GM12878 (cell line): ENCODE measurements around the gene ZNF672. TPM values are rescaled to one million over a fixed set of nuclear protein-coding genes. Genes with fewer than 3 reads are reported as not detected.

Source experiments
- ATAC-seq: fragments of 200-7000 bp; cut with Tn5 transposase; 3 replicates; pipeline ENCODE4 v1.9.1; 2020; ENCODE audit warnings: mild to moderate bottlenecking, moderate library complexity
- BruUV-seq: library from RNA; stranded (reverse); fragments of 400-500 nt; replicated peaks from 2 replicates; lab custom pipeline; 2021; lab: Mats Ljungman, UMichigan
- CTCF ChIA-PET: fragments of 300-600 bp; sonication (Branson Sonifier 250); formaldehyde crosslinking; extraction: SDS; loops from one replicate; lab custom pipeline; 2021; ENCODE audit warnings: inconsistent platforms; lab: Yijun Ruan, JAX
- POLR2A ChIA-PET: fragments of 350-600 bp; formaldehyde crosslinking; extraction: SDS; loops from one replicate; lab custom pipeline; 2021; ENCODE audit warnings: inconsistent platforms; lab: Charles Lee
- RAD21 ChIA-PET: fragments of 300-600 bp; sonication (Branson Sonifier 250); formaldehyde crosslinking; loops from one replicate; lab custom pipeline; 2023; ENCODE audit warnings: antibody characterized with exemption; ENCODE audit not compliant: unreplicated experiment; lab: Charles Lee
- SMC1A ChIA-PET: fragments of 300-600 bp; sonication (Branson Sonifier 250); formaldehyde crosslinking; loops from one replicate; lab custom pipeline; 2023; ENCODE audit not compliant: unreplicated experiment, uncharacterized antibody; lab: Charles Lee
- DNase-seq: peaks from one replicate; pipeline ENCODE4 v3.0.0-alpha.2; 2011; ENCODE audit warnings: low read depth, low spot score
- FAIRE-seq: peaks from 3 replicates; lab custom pipeline; 2011; peaks lifted over from hg19 to GRCh38; lab: Jason Lieb, UNC
- H2AFZ ChIP-seq: 2 replicates; pipeline ENCODE4 v1.6.0; 2011; ENCODE audit warnings: low read depth, low read length, control low read depth; ENCODE audit not compliant: control insufficient read depth
- H3K27ac ChIP-seq: 2 replicates; pipeline ENCODE4 v1.5.1; 2011; ENCODE audit warnings: control low read depth; ENCODE audit not compliant: control insufficient read depth, insufficient read depth
- H3K27me3 ChIP-seq, 2 experiments: replicated peaks in 1 of 2; 2 replicates each; pipeline versions ENCODE4 v1.6.0 to v1.6.1; 2011; ENCODE audit warnings: low read length in 1 of 2; ENCODE audit not compliant: control insufficient read depth in 2 of 2, insufficient read depth in 2 of 2
- H3K36me3 ChIP-seq, 2 experiments: 2 replicates each; pipeline ENCODE4 v1.5.1; 2011; ENCODE audit warnings: low read length in 1 of 2; ENCODE audit not compliant: control insufficient read depth in 2 of 2, insufficient read depth in 2 of 2
- H3K4me1 ChIP-seq: 2 replicates; pipeline ENCODE4 v1.6.1; 2011; ENCODE audit warnings: mild to moderate bottlenecking, low read length, moderate library complexity, mixed read lengths; ENCODE audit not compliant: control insufficient read depth, insufficient read depth
- H3K4me2 ChIP-seq: 2 replicates; pipeline ENCODE4 v1.6.0; 2011; ENCODE audit warnings: control low read depth; ENCODE audit not compliant: control insufficient read depth, insufficient read depth
- H3K4me3 ChIP-seq: fragments of 200-600 bp; sonication (generic); 2 replicates; pipeline ENCODE4 v1.5.1; 2016
- H3K79me2 ChIP-seq: 2 replicates; pipeline ENCODE4 v1.6.0; 2011; ENCODE audit warnings: low read length; ENCODE audit not compliant: control insufficient read depth, insufficient read depth
- H3K9ac ChIP-seq: 2 replicates; pipeline ENCODE4 v1.8.0; 2011; ENCODE audit warnings: low read length, control low read depth, mixed read lengths; ENCODE audit not compliant: control insufficient read depth, insufficient read depth
- H3K9me3 ChIP-seq: replicated peaks from 3 replicates; pipeline ENCODE4 v1.5.1; 2011; ENCODE audit warnings: mild to moderate bottlenecking, low read length; ENCODE audit not compliant: control insufficient read depth, insufficient read depth
- H4K20me1 ChIP-seq: 2 replicates; pipeline ENCODE4 v1.6.0; 2011; ENCODE audit not compliant: control insufficient read depth, insufficient read depth
- BCL11A ChIP-seq: IDR thresholded peaks from 2 replicates; pipeline ENCODE4 v1.6.1; 2011; ENCODE audit warnings: low read depth, low read length
- FOS ChIP-seq: IDR thresholded peaks from 3 replicates; pipeline ENCODE4 v1.6.1; 2011; ENCODE audit warnings: borderline replicate concordance; ENCODE audit not compliant: insufficient read length; ENCODE audit errors: extremely low read depth
- HDGF ChIP-seq: fragments of 450-650 bp; IDR thresholded peaks from 2 replicates; pipeline ENCODE4 v1.6.1; 2016; ENCODE audit warnings: antibody characterized with exemption
- JUND ChIP-seq: IDR thresholded peaks from 2 replicates; pipeline ENCODE4 v1.6.1; 2012; ENCODE audit warnings: low read depth, mild to moderate bottlenecking, low read length, improper control_type of control experiment, moderate library complexity
- MTA3 ChIP-seq: IDR thresholded peaks from 2 replicates; pipeline ENCODE4 v1.6.1; 2012; ENCODE audit warnings: low read length, inconsistent platforms, borderline replicate concordance
- NFIC ChIP-seq: IDR thresholded peaks from 2 replicates; pipeline ENCODE4 v1.6.1; 2012; ENCODE audit warnings: low read depth, mild to moderate bottlenecking, inconsistent platforms, low read length, moderate library complexity
- NFXL1 ChIP-seq: fragments of 450-650 bp; IDR thresholded peaks from 2 replicates; pipeline ENCODE4 v1.6.1; 2017; ENCODE audit warnings: antibody characterized with exemption, mild to moderate bottlenecking, borderline replicate concordance
- NRF1 ChIP-seq: conservative IDR thresholded peaks from 2 replicates; pipeline ENCODE4 v1.6.1; 2011; ENCODE audit warnings: mild to moderate bottlenecking, low read depth, low read length, improper control_type of control experiment
- RAD21 ChIP-seq: IDR thresholded peaks from 2 replicates; pipeline ENCODE4 v1.6.1; 2011; ENCODE audit warnings: mild to moderate bottlenecking, low read depth, low read length, moderate library complexity; ENCODE audit not compliant: insufficient read depth
- RFX5 ChIP-seq: IDR thresholded peaks from 2 replicates; pipeline ENCODE4 v1.6.1; 2011; ENCODE audit warnings: low read depth, low read length, improper control_type of control experiment
- SMAD1 ChIP-seq: fragments of 450-650 bp; IDR thresholded peaks from 2 replicates; pipeline ENCODE4 v1.6.1; 2018; ENCODE audit warnings: mild to moderate bottlenecking, low read depth; ENCODE audit not compliant: partially characterized antibody
- STAT1 ChIP-seq: fragments of 450-650 bp; conservative IDR thresholded peaks from 2 replicates; pipeline ENCODE4 v1.6.1; 2014; ENCODE audit warnings: antibody characterized with exemption, mild to moderate bottlenecking
- TCF7 ChIP-seq: IDR thresholded peaks from 2 replicates; pipeline ENCODE4 v1.6.1; 2014; ENCODE audit warnings: antibody characterized with exemption, borderline replicate concordance
- ZNF622 ChIP-seq: fragments of 450-650 bp; IDR thresholded peaks from 2 replicates; pipeline ENCODE4 v1.6.1; 2017; ENCODE audit warnings: mild to moderate bottlenecking, inconsistent platforms
- WGBS: methylation state at CpG from one replicate; pipeline ENCODE4 v1.1.6; 2016; ENCODE audit warnings: low lambda C conversion rate; ENCODE audit not compliant: insufficient replicate concordance, insufficient coverage; ENCODE audit errors: missing lambda C conversion rate; 5-methylcytosine and 5-hydroxymethylcytosine counted together
- in situ Hi-C: fragments of 300-500 bp; cut with MboI; formaldehyde crosslinking; loops from 9 replicates; pipeline ENCODE4 v1.14.3; 2018; ENCODE audit warnings: mixed read lengths
- intact Hi-C: fragments of 100-400 bp; cut with micrococcal nuclease; formaldehyde crosslinking; loops from one replicate; pipeline ENCODE4 v1.14.2; 2022; ENCODE audit not compliant: unreplicated experiment
- polyA plus RNA-seq, 11 experiments: library from polyadenylated mRNA; depleted of rRNA in 4 of 11; unstranded in 6 of 11; stranded (reverse) in 5 of 11; fragments of >200 nt; fragmentation: Nextera tagmentation in 4 of 11; fragmentation: Illumina TruSeq in 1 of 11; extraction: Ambion mirVana in 4 of 11; extraction: Trizol in 1 of 11; gene quantifications; 1 replicate in 1 of 11; 2 replicates in 10 of 11; pipeline versions ENCODE4 v1.2.1 to v1.2.3, GENCODE V29; 2011 to 2016; ENCODE audit warnings: inconsistent platforms in 2 of 11, missing spikeins in 2 of 11, low read depth in 1 of 11
- total RNA-seq, 4 experiments: library from RNA; depleted of rRNA in 3 of 4; stranded (reverse); fragments of >200 nt in 3 of 4; fragmentation: Illumina TruSeq in 1 of 4; extraction: Trizol in 1 of 4; gene quantifications; 2 replicates each; pipeline versions ENCODE4 v1.2.1 to v1.2.3, GENCODE V29; 2013 to 2021
- TF ChIP-seq, protein P1 (sequence below): IDR thresholded peaks from 2 replicates; pipeline ENCODE4 v1.6.1; 2012; ENCODE audit warnings: low read depth, low read length, improper control_type of control experiment
- TF ChIP-seq, protein P2 (sequence below): IDR thresholded peaks from 2 replicates; pipeline ENCODE4 v1.6.1; 2012; ENCODE audit warnings: low read length, inconsistent platforms

The ZNF672 gene
- total and polyA plus RNA-seq, 10 of the 15 experiments (the other 5 are each of a cell fraction or from before 2014, with no cell fraction given) = 2.9 to 51.3 (median 39.8) TPM

DNA sequence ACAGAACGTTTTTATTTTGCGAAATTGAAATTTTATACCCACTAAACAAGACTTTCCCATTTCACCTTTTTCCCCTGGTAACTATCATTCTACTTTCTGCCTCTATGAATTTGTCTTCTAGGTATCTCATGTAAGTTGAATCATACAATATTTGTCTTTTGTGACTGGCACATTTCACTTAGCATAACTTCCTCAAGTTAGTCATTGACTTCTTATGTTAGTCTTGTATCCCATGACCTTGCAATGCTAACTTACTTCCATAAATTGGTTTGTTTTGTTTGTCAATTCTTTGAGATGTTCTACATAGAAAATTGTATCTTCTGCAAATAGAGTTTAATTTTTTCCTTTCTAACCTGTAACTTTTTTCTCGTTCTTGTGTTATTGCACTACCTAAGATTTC lies 39.2 kb upstream of the ZNF672 start:
- ChIA-PET CTCF (interaction anchor here (1.6 kb wide), 1 partner anchor 110 kb away, joined by 3 read pairs; no protein-coding TSS in a partner anchor), POLR2A (interaction anchor here (0.7 kb wide), 1 partner anchor 12 kb away, joined by 4 read pairs; no protein-coding TSS in a partner anchor), SMC1A (interaction anchor here (0.6 to 2.3 kb wide), 4 partner anchors 11 to 18 kb away, joined by 3 to 8 read pairs (median 4); no protein-coding TSS in a partner anchor), RAD21 (no interaction called here)
- no peak overlapping the region for H3K4me2 ChIP-seq
- H3K9me3 ChIP-seq = peaks cover 8% of the 10 kb centered on the region; the same call in 2 of the 3 replicates
- WGBS = 86% methylated on average over 3 of the region's 3 CpGs
- H3K4me1 ChIP-seq = peaks cover 4% of the 10 kb centered on the region
- intact Hi-C loops = no loop called here
- no peak overlapping the region for H3K4me3 ChIP-seq
- in situ Hi-C loops = no loop called here
- H4K20me1 ChIP-seq = no peaks in the 10 kb centered on the region
- FAIRE-seq (no peak), ATAC-seq (no peak), DNase-seq (no peak)
- no TSS peak for BruUV-seq
- no peak overlapping the region for H3K9ac ChIP-seq
- H3K27ac ChIP-seq = no peak overlapping the region
- no peaks in the 10 kb centered on the region for H3K27me3 ChIP-seq
- no peaks in the 10 kb centered on the region for H3K36me3 ChIP-seq
- no peaks in the 10 kb centered on the region for H3K79me2 ChIP-seq
- no peak overlapping the region for H2AFZ ChIP-seq
- TF ChIP-seq RFX5 (no peak), NFIC (no peak), FOS (no peak), BCL11A (no peak), HDGF (no peak), SMAD1 (no peak), JUND (no peak)

DNA sequence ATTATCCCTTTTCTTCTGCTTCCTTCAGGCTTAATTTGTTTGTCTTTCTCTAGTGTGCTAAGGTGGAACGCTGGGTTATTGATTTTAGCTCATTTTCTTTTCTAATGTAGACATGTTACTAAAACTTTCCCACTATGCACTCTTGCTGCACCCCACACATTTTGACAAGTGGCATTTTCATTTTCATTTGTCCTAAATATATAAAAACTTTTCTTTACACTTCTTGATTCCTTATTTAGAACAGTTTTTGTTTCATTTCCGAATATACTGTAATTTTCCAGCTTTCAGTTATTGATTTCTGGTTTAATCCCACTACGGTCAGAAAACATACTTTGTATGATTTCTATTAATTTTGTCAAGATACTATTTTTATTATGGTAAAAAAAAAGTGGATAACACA lies 37.6 kb upstream of the ZNF672 start:
- DNase-seq (peak; percentile 20), FAIRE-seq (no peak), ATAC-seq (peak; percentile 13; the same call in 1 of the 3 replicates)
- no TSS peak for BruUV-seq
- SMC1A ChIA-PET = interaction anchor here (0.7 to 1.5 kb wide), 8 partner anchors 14 to 557 kb away, joined by 3 to 8 read pairs (median 3); no protein-coding TSS in a partner anchor
- RAD21 ChIA-PET = interaction anchor here (0.6 to 1.7 kb wide), 6 partner anchors 10 to 113 kb away, joined by 3 to 4 read pairs (median 4); no protein-coding TSS in a partner anchor
- Histone ChIP-seq H3K4me3 (no peak overlapping the region), H3K36me3 (no peaks in the 10 kb centered on the region), H3K79me2 (no peaks in the 10 kb centered on the region), H3K9ac (no peak overlapping the region), H3K4me2 (peak overlapping the region; percentile 43), H2AFZ (no peak overlapping the region), H3K27ac (no peak overlapping the region), H3K9me3 (peaks cover 7% of the 10 kb centered on the region; the same call in 2 of the 3 replicates), H4K20me1 (no peaks in the 10 kb centered on the region), H3K27me3 (no peaks in the 10 kb centered on the region), H3K4me1 (peaks cover 15% of the 10 kb centered on the region)
- intact Hi-C loops = loop anchor here (5.0 kb wide), 1 partner anchor 148 kb away; no protein-coding TSS in a partner anchor
- 32% methylated on average over 3 of the region's 3 CpGs for WGBS
- CTCF ChIA-PET = interaction anchor here (1.0 to 1.5 kb wide), 6 partner anchors 21 to 557 kb away, joined by 3 to 6 read pairs (median 3); no protein-coding TSS in a partner anchor
- POLR2A ChIA-PET = interaction anchor here (1.0 kb wide), 1 partner anchor 9 kb away, joined by 4 read pairs; no protein-coding TSS in a partner anchor
- in situ Hi-C loops = no loop called here
- TF ChIP-seq MTA3 = no peak
- no peak for TF ChIP-seq NFXL1
- no peak for TF ChIP-seq STAT1
- TF ChIP-seq ZNF622 = no peak
- TF ChIP-seq, protein P1, sequence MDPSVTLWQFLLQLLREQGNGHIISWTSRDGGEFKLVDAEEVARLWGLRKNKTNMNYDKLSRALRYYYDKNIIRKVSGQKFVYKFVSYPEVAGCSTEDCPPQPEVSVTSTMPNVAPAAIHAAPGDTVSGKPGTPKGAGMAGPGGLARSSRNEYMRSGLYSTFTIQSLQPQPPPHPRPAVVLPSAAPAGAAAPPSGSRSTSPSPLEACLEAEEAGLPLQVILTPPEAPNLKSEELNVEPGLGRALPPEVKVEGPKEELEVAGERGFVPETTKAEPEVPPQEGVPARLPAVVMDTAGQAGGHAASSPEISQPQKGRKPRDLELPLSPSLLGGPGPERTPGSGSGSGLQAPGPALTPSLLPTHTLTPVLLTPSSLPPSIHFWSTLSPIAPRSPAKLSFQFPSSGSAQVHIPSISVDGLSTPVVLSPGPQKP = no peak
- TF ChIP-seq TCF7 = no peak
- no peak for TF ChIP-seq NRF1
- TF ChIP-seq RAD21 = no peak
- TF ChIP-seq, protein P2, sequence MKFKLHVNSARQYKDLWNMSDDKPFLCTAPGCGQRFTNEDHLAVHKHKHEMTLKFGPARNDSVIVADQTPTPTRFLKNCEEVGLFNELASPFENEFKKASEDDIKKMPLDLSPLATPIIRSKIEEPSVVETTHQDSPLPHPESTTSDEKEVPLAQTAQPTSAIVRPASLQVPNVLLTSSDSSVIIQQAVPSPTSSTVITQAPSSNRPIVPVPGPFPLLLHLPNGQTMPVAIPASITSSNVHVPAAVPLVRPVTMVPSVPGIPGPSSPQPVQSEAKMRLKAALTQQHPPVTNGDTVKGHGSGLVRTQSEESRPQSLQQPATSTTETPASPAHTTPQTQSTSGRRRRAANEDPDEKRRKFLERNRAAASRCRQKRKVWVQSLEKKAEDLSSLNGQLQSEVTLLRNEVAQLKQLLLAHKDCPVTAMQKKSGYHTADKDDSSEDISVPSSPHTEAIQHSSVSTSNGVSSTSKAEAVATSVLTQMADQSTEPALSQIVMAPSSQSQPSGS = 0 out of 2 replicates have a peak, but pooled peaks have one; percentile 17
- no peak for TF ChIP-seq FOS
